CD4-positive, alpha-beta memory T cell (primary cell): ENCODE results near the gene ZFYVE28. TPM values are rescaled to one million over a fixed set of nuclear protein-coding genes. Genes with fewer than 3 reads are reported as not detected.
A peak's percentile ranks its signal among the peaks of the same experiment; 100 is the strongest.

Source experiments
- CTCF ChIA-PET: fragments of 350-600 bp; sonication (Branson Sonifier 250); formaldehyde crosslinking; loops from one replicate; lab custom pipeline; 2021; ENCODE audit warnings: inconsistent platforms; ENCODE audit not compliant: partially characterized antibody; lab: Charles Lee
- POLR2A ChIA-PET: fragments of 350-600 bp; sonication (Branson Sonifier 250); formaldehyde crosslinking; loops from one replicate; lab custom pipeline; 2021; ENCODE audit not compliant: partially characterized antibody; lab: Charles Lee
- DNase-seq, 5 donors: peaks; one replicate each; pipeline versions ENCODE4 v3.0.0 to v3.0.0-alpha.2; 2020 to 2022; ENCODE audit warnings: mixed read lengths in 1 of 5
- H3K27ac ChIP-seq: one replicate; pipeline ENCODE4 v1.7.0; 2013; ENCODE audit warnings: low read depth, low read length
- H3K27me3 ChIP-seq: 2 replicates; pipeline ENCODE4 v1.7.0; 2013; ENCODE audit warnings: mild to moderate bottlenecking, low read length, moderate library complexity; ENCODE audit not compliant: insufficient read depth
- H3K36me3 ChIP-seq: 2 replicates; pipeline ENCODE4 v1.7.0; 2013; ENCODE audit warnings: mild to moderate bottlenecking, low read length, moderate library complexity; ENCODE audit not compliant: insufficient read depth
- H3K4me1 ChIP-seq: 2 replicates; pipeline ENCODE4 v1.7.0; 2013; ENCODE audit warnings: mild to moderate bottlenecking, low read length, moderate library complexity; ENCODE audit not compliant: insufficient read depth
- H3K4me3 ChIP-seq, 2 donors: one replicate each; pipeline ENCODE4 v1.7.0; 2013; ENCODE audit warnings: low read length in 2 of 2, mild to moderate bottlenecking in 1 of 2
- H3K9me3 ChIP-seq, 2 donors: one replicate each; pipeline ENCODE4 v1.7.0; 2013; ENCODE audit warnings: low read length in 2 of 2, control low read depth in 1 of 2; ENCODE audit not compliant: control insufficient read depth in 1 of 2
- H3K27ac Mint-ChIP-seq, 7 donors: one replicate each; pipeline ENCODE4 v1.8.0; 2020 to 2021; ENCODE audit warnings: mixed read lengths in 7 of 7, mild to moderate bottlenecking in 6 of 7, inconsistent platforms in 3 of 7, moderate library complexity in 3 of 7
- H3K27me3 Mint-ChIP-seq, 2 donors: one replicate each; pipeline ENCODE4 v1.8.0; 2020 to 2021; ENCODE audit warnings: mixed read lengths in 2 of 2
- H3K36me3 Mint-ChIP-seq, 2 donors: one replicate each; pipeline ENCODE4 v1.8.0; 2020 to 2021; ENCODE audit warnings: mixed read lengths in 2 of 2, inconsistent platforms in 1 of 2, mild to moderate bottlenecking in 1 of 2
- H3K4me1 Mint-ChIP-seq, 4 donors: one replicate each; pipeline ENCODE4 v1.8.0; 2020 to 2021; ENCODE audit warnings: mixed read lengths in 4 of 4, mild to moderate bottlenecking in 1 of 4
- H3K4me3 Mint-ChIP-seq, 8 donors: one replicate each; pipeline ENCODE4 v1.8.0; 2020 to 2021; ENCODE audit warnings: mixed read lengths in 8 of 8, mild to moderate bottlenecking in 7 of 8, moderate library complexity in 6 of 8, inconsistent platforms in 3 of 8
- H3K9me3 Mint-ChIP-seq, 8 donors: one replicate each; pipeline ENCODE4 v1.8.0; 2020 to 2021; ENCODE audit warnings: mixed read lengths in 8 of 8, mild to moderate bottlenecking in 5 of 8, inconsistent platforms in 3 of 8, moderate library complexity in 1 of 8
- intact Hi-C: fragments of 100-400 bp; cut with micrococcal nuclease; formaldehyde crosslinking; loops from one replicate; pipeline ENCODE4 v1.15.1; 2023
- polyA plus RNA-seq, 2 donors: library from polyadenylated mRNA; unstranded; fragments of 300-500 nt; fragmentation: Illumina TruSeq; gene quantifications; one replicate each; pipeline ENCODE4 v1.2.3, GENCODE V29; 2021
- total RNA-seq, 2 experiments: library from RNA; stranded (reverse); gene quantifications; one replicate each; pipeline ENCODE4 v1.2.3, GENCODE V29; 2021

The ZFYVE28 gene
- total and polyA plus RNA-seq, 4 experiments from 2014 or later, result 13.1 to 31.8 (median 23.8) TPM

DNA sequence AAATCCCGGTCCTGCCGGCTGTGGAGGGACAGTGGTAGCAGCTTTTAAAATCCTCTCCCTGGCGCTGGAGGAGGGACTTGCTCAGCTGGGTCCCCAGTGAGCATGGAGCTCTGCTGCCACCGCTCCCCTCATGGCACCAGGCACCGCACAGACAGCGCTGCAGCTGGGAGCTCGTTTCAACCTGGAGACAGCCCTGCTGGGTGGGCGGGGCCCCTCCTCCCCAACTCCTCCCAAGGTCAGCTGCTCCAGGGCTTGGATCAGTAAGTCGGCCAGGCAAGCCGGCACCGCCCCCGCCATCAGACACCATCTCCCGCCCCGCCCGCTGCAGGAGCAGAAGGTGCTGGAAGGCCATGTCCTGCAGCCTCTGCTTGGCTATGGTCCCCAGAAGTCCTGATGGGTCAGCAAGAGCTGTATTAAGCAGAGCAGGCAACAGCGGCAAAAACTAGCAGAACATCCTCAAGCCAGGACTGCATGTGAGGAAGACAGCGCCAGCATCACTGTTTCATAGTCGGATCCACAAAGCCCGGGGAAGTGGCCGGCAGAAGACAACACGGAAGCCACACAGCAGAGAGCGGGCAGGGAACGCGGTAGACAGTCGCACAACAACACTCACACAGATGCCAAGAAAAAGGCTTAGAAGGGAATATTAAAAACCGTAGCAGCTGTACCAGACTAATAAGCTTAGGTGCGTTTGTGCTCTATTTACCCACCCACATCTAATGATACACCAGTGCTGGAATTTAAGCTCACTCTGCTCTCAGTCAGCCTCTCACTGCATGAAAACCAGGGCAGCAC, 16.2 kb downstream of the ZFYVE28 start:
- Mint-ChIP-seq H3K27me3 (no peaks in the 10 kb centered on the region), H3K36me3 (peaks cover 3 to 7% of the 10 kb centered on the region in 2 donors), H3K4me3 (peak overlapping the region; percentile 69 to 89 (median 77)), H3K27ac (peak overlapping the region in 6 of 7 donors; percentile 29 to 86 (median 66)), H3K4me1 (peaks cover 40 to 61% (median 54%) of the 10 kb centered on the region in 4 donors), H3K9me3 (peaks cover 0 to 2% (median 0%) of the 10 kb centered on the region in 8 donors)
- ChIA-PET POLR2A (interaction anchor here (1.1 to 5.5 kb wide), 5 partner anchors 9 to 140 kb away, joined by 3 to 53 read pairs (median 4); partner anchors contain the start of genes CFAP99, MXD4 and ZFYVE28), CTCF (interaction anchor here (1.1 to 2.9 kb wide), 6 partner anchors 10 to 161 kb away, joined by 3 to 29 read pairs (median 6); partner anchors contain the start of genes CFAP99 and ZFYVE28)
- peaks cover 36% of the 10 kb centered on the region for H3K4me1 ChIP-seq
- H3K36me3 ChIP-seq, result no peaks in the 10 kb centered on the region
- H3K4me3 ChIP-seq, result peak overlapping the region in 1 of 2 donors; percentile 16
- H3K27ac ChIP-seq, result no peak overlapping the region
- DNase-seq, result no peak
- no peaks in the 10 kb centered on the region for H3K9me3 ChIP-seq
- intact Hi-C loops, result loop anchor here (1.0 kb wide), 1 partner anchor 10 kb away; no protein-coding TSS in a partner anchor
- no peaks in the 10 kb centered on the region for H3K27me3 ChIP-seq

GRCh38 chr4:2401610-2401983, 16.8 kb downstream of the ZFYVE28 start:
- H3K4me1 Mint-ChIP-seq, result peaks cover 35 to 54% (median 48%) of the 10 kb centered on the region in 4 donors
- POLR2A ChIA-PET, result interaction anchor here (1.1 to 5.5 kb wide), 3 partner anchors 9 to 140 kb away, joined by 4 to 53 read pairs (median 8); partner anchors contain the start of gene MXD4

GRCh38 chr4:2400841-2401609, 17.4 kb downstream of the ZFYVE28 start:
- H3K27ac ChIP-seq, result no peak overlapping the region
- H3K4me3 ChIP-seq, result no peak overlapping the region
- POLR2A ChIA-PET, result interaction anchor here (1.3 to 5.5 kb wide), 2 partner anchors 8 to 12 kb away, joined by 4 to 53 read pairs; no protein-coding TSS in a partner anchor
- peak overlapping the region in 4 of 8 donors; percentile 43 to 83 (median 48) for H3K4me3 Mint-ChIP-seq
- CTCF ChIA-PET, result interaction anchor here (0.6 to 2.9 kb wide), 3 partner anchors 11 to 452 kb away, joined by 4 to 29 read pairs (median 7); no protein-coding TSS in a partner anchor
- H3K27me3 ChIP-seq, result no peaks in the 10 kb centered on the region
- H3K4me1 Mint-ChIP-seq, result peaks cover 33 to 52% (median 46%) of the 10 kb centered on the region in 4 donors
- H3K27ac Mint-ChIP-seq, result peak overlapping the region in 4 of 7 donors; percentile 38 to 86 (median 73)
- no peak for DNase-seq
- H3K27me3 Mint-ChIP-seq, result no peaks in the 10 kb centered on the region
- peaks cover 3 to 4% of the 10 kb centered on the region in 2 donors for H3K36me3 Mint-ChIP-seq
- no peaks in the 10 kb centered on the region for H3K36me3 ChIP-seq
- peaks cover 0 to 2% (median 0%) of the 10 kb centered on the region in 8 donors for H3K9me3 Mint-ChIP-seq
- intact Hi-C loops, result no loop called here
- H3K9me3 ChIP-seq, result no peaks in the 10 kb centered on the region
- H3K4me1 ChIP-seq, result peaks cover 28% of the 10 kb centered on the region

More at GRCh38 chr4:2401610-2401983, 16.8 kb downstream of the ZFYVE28 start:
- no peak for DNase-seq
- Histone ChIP-seq H3K27me3 (no peaks in the 10 kb centered on the region), H3K36me3 (no peaks in the 10 kb centered on the region), H3K9me3 (no peaks in the 10 kb centered on the region), H3K4me1 (peaks cover 31% of the 10 kb centered on the region), H3K27ac (no peak overlapping the region), H3K4me3 (no peak overlapping the region)
- peak overlapping the region in 4 of 7 donors; percentile 42 to 61 (median 54) for H3K27ac Mint-ChIP-seq
- intact Hi-C loops, result no loop called here
- peaks cover 3 to 6% of the 10 kb centered on the region in 2 donors for H3K36me3 Mint-ChIP-seq
- no peaks in the 10 kb centered on the region for H3K27me3 Mint-ChIP-seq
- CTCF ChIA-PET, result interaction anchor here (1.2 to 2.9 kb wide), 4 partner anchors 9 to 161 kb away, joined by 4 to 29 read pairs (median 8); partner anchors contain the start of genes CFAP99 and ZFYVE28
- H3K4me3 Mint-ChIP-seq, result peak overlapping the region; percentile 69 to 89 (median 77)
- H3K9me3 Mint-ChIP-seq, result peaks cover 0 to 2% (median 0%) of the 10 kb centered on the region in 8 donors

DNA sequence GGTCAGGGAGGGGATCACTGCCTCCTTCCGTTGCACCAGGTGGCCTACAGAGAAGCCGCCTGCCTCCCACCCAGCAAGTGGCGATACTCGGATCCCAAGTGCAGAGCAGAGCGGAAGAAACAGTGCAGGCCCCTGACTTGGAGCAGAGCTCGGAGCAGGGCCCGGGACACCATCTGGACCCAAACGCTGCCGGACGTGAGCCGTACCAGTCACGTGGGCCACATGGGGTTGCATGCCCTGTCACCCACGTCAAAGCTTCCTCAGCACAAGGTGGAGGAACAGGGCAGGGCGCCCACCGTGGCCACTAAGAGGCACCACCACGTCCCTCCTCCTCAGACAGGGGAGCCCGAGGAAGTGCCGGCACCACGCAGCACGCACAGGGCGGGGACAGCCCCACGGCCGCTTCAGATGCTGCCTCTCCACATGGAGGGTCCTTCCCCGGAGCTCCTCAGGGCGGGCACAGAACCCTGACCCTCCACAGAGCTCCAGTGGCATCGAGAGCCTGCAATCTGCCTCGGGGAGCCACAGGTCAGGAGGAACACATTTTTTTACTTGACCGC, 18.7 kb downstream of the ZFYVE28 start:
- Mint-ChIP-seq H3K36me3 (peaks cover 3 to 4% of the 10 kb centered on the region in 2 donors), H3K4me3 (no peak overlapping the region), H3K4me1 (peaks cover 36 to 60% (median 52%) of the 10 kb centered on the region in 4 donors), H3K27ac (peak overlapping the region in 1 of 7 donors; percentile 19), H3K27me3 (no peaks in the 10 kb centered on the region), H3K9me3 (peaks cover 0 to 2% (median 0%) of the 10 kb centered on the region in 8 donors)
- H3K27ac ChIP-seq, result no peak overlapping the region
- no peak overlapping the region for H3K4me3 ChIP-seq
- intact Hi-C loops, result no loop called here
- CTCF ChIA-PET, result no interaction called here
- H3K9me3 ChIP-seq, result no peaks in the 10 kb centered on the region
- no peaks in the 10 kb centered on the region for H3K36me3 ChIP-seq
- no peaks in the 10 kb centered on the region for H3K27me3 ChIP-seq
- DNase-seq, result no peak
- H3K4me1 ChIP-seq, result peaks cover 28% of the 10 kb centered on the region
- POLR2A ChIA-PET, result interaction anchor here (5.5 kb wide), 1 partner anchor 13 kb away, joined by 53 read pairs; no protein-coding TSS in a partner anchor

- Mint-ChIP-seq H3K4me3 (no peak overlapping the region), H3K27me3 (no peaks in the 10 kb centered on the region), H3K27ac (peak overlapping the region in 4 of 7 donors; percentile 1 to 29 (median 14)), H3K4me1 (peaks cover 37 to 62% (median 54%) of the 10 kb centered on the region in 4 donors), H3K9me3 (peaks cover 0 to 2% (median 0%) of the 10 kb centered on the region in 8 donors), H3K36me3 (peaks cover 3 to 4% of the 10 kb centered on the region in 2 donors)
- no peak overlapping the region for H3K27ac ChIP-seq
- H3K4me1 ChIP-seq, result peaks cover 33% of the 10 kb centered on the region
- POLR2A ChIA-PET, result interaction anchor here (0.6 to 5.5 kb wide), 2 partner anchors 14 to 38 kb away, joined by 3 to 53 read pairs; no protein-coding TSS in a partner anchor
- H3K9me3 ChIP-seq, result no peaks in the 10 kb centered on the region
- intact Hi-C loops, result no loop called here
- H3K4me3 ChIP-seq, result no peak overlapping the region
- CTCF ChIA-PET, result no interaction called here
- no peak for DNase-seq
- no peaks in the 10 kb centered on the region for H3K27me3 ChIP-seq
- H3K36me3 ChIP-seq, result no peaks in the 10 kb centered on the region
These were observed 19.2 kb downstream of the ZFYVE28 start for GRCh38 chr4:2399216-2399615.

DNA sequence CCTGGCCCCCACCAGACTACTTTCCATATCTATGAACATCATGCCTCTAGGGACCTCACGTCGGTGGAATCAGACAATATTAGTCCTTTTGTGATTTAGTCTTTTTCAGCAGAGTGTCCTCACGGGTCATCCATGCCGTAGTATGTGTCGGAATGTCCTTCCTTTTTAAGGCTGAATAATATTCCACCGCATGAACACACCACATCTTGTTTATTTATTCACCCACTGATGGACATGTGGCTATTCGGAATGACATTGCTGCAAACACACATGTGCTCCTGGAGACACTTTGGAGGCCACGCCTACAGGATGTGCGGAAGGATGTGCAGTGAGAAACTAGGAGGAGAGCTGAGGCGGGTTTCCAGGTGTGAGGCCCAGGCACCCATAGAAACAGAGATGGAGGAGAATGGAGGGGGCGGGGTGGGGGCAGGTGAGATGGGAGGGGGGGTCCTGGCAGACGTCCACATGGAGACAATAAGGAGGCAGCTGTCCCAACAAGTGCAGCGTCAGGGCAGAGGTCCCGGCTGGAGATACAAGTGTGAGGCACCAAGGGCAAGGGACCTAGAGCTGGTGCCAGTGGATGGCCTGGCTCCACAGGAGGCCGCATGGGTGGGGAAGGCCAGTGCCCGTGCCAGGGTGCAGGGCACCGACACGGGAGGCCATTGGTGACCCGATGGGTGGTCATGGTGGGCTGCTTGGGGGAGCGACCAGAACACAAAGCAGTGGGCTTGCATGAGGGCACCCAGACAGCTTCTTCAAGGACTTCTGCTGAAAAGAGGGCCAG, 20.7 kb downstream of the ZFYVE28 start:
- ChIA-PET CTCF (no interaction called here), POLR2A (interaction anchor here (0.6 to 1.2 kb wide), 2 partner anchors 9 to 15 kb away, joined by 3 to 4 read pairs; no protein-coding TSS in a partner anchor)

More for the DNA sequence above, 20.7 kb downstream of the ZFYVE28 start:
- no peaks in the 10 kb centered on the region for H3K9me3 ChIP-seq
- H3K36me3 ChIP-seq, result no peaks in the 10 kb centered on the region
- H3K4me1 ChIP-seq, result peaks cover 40% of the 10 kb centered on the region
- no peaks in the 10 kb centered on the region for H3K27me3 ChIP-seq
- Mint-ChIP-seq H3K27ac (peak overlapping the region in 3 of 7 donors; percentile 13 to 76 (median 44)), H3K9me3 (peaks cover 0 to 2% (median 0%) of the 10 kb centered on the region in 8 donors), H3K4me3 (no peak overlapping the region), H3K4me1 (peaks cover 39 to 66% (median 54%) of the 10 kb centered on the region in 4 donors), H3K36me3 (peaks cover 3 to 4% of the 10 kb centered on the region in 2 donors), H3K27me3 (no peaks in the 10 kb centered on the region)
- no peak overlapping the region for H3K27ac ChIP-seq
- DNase-seq, result no peak
- intact Hi-C loops, result no loop called here
- no peak overlapping the region for H3K4me3 ChIP-seq
